Inferior parietal cortex (tissue), 1 donor: ENCODE results near the gene EEFSEC.

Source experiments
- DNase-seq: peaks from one replicate; pipeline ENCODE4 v3.0.0-alpha.2; 2016; ENCODE audit errors: extremely low spot score

The EEFSEC gene

DNA sequence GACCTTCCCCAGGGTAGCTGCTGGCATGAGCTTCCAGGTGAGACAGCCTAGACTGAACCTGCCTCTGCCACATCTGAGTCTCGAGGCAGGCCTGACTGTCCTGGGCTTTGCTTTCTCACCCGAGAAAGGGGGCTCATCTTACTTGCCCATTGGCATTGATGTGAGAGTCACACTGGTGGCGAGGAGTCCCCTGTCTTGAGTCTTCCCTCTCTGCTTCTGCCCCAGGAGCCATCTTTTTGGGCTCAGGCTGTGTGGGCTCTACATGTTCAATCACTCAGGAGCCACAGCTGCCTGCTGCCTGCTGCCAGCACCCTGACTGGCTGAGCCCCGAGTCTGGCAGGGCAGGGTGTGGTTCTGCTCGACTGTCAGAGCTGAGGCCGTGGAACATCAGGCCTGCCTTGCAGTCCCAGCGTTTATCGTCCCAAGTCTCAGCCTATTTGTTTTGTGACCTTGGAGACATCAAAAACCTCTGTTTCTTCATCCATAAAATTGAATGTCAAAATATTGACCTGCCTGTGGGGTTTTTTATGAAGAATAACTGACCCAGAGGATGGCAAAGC, 180.9 kb downstream of the EEFSEC start:
- DNase-seq: no peak

DNA sequence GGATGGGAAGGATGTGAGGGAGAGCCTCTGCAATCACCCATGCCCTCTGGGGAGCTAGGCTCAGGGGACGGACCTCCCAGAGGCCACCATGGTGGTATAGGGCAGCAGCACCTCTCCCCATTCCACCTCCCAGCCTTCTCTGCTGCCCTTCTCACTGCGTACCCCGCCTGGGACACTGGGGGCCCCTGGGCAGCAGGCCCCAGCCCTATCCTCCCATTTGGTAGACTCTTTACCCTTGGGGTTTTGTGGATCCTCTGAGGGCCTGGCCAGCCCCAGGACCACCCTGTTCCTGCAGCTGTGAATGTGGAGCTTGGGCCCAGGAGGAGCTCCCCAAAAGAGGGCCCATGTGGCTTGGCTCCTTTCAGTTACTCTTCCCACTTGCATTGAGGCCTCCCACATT, 181.5 kb downstream of the EEFSEC start:
- no peak for DNase-seq

DNA sequence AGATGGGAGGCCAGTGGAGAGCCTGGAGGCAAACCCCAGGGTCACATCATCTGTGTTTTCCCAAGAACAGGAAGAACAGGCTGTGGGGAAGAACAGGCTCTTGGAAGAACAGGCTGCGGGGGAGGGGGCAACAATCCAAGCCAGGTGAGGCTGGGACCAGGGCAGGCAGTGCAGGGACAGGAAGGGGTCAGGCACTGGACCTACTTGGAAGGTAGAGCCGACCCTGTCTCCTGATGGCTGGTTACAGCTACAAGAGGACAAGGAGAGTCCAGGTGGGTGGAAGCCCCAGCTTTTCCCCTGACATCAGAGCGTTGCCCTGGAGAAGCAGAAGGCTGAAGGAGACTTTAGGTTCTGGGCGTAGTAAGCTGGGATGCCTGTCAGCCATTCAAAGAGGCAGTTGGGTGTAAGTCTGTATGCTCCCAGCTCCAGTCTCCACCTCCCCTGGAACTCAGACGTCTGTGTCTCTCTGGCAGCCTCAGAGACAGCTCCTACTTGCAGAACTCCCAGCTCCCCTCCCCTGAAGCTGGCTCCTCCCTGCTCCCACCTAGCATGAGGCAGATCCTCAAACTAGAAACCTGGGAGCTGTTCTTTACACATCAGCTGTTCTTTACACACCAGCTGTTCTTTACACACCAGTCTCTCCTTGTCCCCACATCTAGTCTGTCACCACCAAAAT, 182.5 kb downstream of the EEFSEC start:
- no peak for DNase-seq

DNA sequence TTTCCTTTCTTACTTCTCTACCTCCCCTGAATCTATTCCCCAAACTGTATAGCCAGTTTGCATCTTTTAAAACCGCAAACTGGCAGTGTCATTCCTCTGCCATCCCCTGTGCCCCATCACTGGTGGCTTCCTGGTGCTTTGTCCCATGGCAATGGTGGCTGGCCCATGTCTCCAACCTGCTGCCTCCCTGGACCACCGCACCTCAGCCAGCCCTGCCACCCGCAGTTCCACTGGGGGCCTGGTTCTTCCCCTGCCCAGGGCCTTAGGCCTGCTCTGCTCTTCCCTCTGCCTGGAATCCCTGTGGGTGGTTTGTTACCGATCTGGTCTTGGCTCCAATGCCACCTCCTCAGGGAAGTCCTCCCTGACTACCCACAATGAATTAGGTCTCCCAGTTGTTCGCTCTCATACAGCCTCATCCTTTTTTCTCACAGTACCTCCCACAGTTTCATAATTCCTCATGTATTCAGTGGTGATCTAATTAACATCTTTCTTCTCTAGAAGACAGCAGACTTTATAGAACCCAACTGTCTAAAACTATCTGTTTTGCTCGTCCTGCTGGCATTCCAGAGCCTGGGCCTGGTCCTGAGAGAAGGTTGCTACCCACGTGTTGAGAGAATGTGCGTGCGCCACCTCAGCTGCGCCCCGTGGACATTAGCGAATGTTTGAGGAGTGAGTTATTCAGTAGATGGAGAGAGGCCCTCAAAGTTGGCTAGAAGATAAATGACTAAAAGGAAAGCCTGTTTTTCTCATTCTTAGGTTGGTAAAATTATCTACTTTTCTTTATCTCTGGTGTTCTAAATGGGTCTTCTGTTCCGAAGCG, 183.3 kb downstream of the EEFSEC start:
- DNase-seq: no peak

DNA sequence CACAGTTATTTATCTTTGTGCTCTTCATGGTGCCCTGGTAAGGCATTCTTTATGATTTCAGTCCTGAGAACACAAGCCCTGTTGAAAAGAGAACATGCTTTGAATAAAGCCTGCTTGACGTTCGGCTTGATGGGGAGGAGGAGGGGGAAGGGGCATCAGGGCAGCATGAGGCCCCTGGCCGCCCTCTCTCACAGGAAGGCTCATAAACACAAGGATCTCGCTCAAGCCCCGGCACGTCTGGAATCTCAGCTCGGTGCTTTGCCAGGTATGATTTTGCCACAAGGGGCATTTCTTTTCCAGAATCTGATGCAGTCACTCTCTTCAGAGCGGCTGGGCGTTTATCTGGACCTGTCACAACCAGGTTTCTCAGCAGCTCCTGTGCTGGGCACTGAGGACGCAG, 184.0 kb downstream of the EEFSEC start:
- DNase-seq: no peak

DNA sequence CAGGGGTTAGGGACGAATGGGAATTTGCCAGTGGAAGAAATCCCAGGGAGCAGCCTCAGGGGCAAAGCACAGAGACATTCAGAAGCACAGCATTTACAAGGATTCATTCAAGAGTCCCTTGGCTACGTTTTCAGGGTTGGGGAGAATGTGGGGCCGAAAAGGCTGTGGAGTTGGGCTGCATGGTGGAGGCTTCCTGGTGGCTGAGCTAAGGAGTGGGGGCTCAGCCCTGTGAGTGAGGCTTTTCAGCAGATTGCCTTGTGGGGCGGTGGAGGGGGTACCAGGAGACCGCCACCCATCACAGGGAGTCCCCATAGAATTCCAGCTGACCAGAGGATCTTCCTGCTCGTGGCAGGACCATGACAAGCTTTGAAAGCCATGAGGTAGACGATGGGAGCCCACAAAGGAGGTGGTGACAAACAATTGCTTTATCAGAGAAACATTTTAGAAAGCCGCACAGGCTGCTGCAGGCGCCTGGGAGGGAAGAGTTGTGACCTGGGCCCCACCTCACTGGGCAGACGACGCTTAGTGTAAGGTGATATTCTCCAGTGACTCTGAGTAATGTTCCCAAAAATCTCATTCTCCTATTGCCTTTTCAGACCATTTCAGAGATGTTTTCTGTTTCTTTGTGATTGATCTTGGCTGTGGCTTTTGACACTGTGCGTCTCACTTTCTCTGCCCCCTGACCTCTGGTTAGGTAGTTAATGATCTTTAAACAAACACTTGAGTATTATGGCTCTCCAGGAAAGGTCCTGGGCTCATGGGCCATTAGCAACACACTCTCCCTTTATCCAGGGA, 185.5 kb downstream of the EEFSEC start:
- no peak for DNase-seq

DNA sequence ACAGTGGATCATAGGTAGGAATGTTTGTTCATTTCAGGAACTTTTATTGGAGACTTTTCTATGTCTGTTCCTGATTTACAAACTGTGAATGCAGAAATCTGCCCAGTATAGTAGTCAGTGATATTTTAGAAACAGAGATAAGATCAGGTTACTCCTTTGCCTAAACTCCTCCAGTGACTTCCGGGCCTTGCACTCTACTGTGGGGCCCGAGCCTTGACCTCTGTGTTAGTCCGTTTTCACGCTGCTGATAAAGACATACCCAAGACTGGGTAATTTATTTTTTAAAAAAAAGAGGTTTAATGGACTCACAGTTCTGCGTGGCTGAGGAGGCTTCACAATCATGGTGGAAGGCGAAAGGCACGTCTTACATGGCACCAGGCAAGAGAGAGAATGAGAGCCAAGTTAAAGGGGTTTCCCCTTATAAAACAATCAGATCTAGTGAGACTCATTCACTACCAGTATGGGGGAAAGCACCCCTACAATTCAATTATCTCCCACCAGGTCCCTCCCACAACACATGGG, 186.3 kb downstream of the EEFSEC start:
- no peak for DNase-seq

DNA sequence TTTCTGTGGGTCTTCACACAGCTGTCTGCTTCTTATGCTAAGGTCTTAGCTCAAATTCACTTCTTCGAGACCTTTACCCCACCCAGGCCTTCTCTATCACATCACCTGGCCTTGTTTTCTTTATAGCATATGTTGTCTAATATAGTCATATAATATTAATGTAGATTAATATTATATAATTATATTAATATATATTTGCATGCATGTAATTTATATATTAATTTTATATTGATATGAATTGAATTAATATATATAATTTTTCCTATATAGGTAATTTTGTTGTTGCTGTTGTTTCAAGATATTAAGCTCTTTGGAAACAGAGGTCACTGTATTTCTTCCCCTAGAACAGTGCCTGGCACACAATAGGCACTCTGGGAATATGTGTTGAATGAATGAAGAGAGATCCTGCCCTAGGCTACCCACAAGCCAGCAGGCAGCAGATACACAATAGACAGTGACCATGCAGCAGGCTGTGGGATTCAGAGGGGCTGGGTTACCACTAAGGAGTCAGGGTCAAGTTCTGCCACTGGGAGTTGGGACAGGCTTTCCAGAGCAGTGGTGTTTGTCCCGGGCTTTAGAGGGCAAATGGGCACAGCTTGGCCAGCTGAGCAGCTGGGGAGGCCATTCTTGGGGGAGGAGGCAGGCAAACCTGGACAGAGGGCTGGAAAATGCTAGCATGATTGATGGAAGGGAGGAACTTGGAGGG, 187.1 kb downstream of the EEFSEC start:
- no peak for DNase-seq

DNA sequence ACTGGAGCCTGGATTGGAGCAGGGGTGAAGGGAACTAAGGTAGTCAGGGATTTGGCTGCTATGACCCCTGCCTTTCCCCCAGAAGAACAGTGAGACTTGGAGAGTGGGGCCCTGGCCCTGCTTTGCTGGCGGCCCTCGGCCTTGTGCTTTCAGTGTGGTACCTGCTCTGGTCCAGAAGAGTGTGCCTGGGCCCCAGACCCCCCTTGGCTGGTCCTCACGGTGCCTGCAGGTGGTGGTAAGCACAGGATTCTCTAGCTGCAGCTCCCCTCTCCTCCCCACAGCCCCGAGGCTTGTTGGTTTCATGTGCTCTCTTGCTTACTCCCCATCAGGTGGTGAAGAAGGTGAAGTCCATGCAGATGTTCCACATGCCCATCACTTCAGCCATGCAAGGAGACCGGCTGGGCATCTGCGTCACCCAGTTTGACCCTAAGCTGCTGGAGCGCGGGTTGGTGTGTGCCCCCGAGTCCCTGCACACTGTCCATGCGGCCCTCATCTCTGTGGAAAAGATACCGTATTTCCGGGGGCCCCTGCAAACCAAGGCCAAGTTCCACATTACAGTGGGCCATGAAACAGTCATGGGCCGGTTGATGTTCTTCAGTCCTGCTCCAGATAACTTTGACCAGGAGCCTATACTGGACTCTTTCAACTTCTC, 187.7 kb downstream of the EEFSEC start:
- no peak for DNase-seq

DNA sequence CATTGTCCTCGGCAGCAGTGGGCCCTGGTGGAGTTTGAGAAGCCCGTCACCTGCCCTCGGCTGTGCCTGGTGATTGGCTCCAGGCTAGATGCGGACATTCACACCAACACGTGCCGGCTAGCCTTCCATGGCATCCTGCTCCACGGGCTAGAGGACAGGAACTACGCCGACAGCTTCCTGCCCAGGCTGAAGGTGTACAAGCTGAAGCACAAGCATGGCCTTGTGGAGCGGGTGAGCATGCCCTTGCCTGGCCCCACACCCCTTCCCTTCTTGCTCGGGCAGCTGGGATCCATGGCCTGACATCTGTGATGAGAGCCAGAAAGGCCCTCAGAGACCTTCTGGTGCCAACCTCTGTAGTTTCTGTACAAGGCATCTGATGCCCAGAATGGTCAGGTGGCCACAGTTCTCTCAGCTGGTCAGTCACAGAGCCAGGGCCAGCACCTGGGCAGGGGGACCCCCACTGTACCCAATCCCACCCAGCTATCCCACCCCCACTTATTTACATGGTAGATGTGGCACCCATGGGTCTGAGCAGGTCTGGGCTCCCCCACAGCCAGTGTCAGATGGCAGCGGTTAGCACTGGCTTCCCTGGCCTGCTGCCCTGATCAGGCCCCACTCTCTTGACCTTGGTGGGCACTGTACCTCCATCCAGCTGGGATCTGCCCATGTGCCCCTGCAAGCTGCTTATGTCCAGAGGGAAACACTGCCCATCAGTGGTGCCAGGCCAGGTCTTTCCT, 188.5 kb downstream of the EEFSEC start:
- no peak for DNase-seq

DNA sequence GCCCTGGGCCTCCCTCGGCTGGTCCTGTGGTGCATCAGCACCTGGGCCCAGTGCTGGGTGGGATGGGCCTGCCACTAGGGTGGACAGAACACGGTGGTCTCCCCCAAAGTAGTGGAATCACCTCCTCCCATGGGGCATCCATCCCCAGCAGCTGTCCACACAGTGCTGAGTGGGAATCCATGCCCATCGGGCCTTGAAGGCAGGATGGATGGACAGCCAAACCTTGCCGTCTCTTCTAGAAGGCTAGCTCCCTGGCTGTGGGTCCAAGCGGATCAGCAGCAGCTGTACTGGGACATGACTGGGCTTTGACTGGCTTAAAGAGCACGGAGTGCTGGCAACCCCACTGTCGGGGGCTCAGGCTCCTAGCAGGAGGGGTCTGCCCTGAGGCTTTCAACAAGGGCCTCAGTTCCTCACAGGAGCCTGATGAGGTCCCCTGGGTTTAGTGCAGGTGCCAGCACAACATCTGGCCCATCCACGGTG, 189.5 kb downstream of the EEFSEC start:
- no peak for DNase-seq

DNA sequence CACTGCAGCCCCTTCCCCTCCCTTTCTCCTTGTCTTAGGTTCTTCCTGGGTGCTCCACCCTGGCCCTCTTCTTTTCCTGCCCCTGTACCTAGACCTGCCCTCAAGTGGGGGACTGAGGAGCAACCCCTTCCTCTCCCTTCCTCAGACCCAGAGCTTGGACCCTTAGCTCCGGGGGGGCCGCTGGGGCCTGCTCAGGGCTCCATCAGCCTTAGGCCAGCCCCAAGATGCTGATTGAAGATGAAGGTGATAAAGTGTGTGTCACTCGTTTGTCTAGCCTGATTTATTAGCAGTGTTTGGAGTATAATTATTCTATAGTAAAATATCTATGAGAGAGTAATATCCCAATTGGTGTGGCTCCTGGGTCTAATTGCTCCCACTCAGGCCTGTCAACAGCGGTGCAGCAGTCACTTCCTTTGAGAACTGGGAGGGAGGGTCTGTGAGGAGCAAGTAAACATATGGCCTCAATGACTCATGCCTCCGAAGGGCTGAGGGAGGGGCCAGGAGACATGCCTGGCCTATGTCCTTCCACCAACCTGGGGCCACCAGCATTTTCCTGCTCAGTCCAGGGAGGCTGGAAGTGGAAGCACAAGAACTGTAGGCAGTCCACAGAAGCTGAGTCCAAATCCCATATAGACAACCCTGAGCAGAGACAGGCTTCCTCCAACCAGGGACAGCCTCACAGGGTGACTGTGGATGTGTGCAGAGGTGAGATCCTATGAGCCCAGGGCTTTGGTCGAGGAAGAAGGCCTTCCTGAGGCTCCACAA, 190.2 kb downstream of the EEFSEC start:
- no peak for DNase-seq

DNA sequence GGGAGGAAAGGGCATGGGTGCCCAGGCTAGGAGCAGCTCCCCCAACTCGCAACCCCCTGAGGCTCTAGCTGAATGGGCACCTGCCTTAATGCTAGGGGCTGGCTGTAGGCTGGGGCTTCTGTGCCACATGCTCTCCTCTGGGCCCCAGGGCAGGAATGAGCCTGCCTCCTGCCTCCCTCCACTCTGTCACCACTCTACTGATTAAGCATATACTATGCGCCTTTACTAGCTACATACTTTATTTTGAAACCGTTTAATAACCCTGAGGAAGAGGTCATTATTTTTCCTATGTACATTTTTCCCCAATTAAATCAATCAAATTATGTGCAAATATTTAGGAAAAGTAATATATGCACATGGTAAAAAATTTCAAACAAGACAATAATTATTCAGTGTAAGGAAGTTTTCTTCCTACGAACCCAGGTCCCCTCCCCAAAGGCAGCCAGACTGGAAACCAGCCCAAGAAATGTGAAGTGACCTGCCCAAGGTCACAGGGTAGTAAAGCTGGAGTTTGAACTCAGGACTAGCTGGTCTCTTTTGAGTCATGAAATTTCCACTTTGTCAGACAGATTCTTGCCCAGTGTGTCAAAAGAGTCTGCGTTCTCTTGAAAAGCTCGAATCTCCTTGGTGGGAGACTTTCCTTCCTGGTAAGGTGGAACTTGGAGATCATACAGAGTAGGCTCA, 190.9 kb downstream of the EEFSEC start:
- no peak for DNase-seq

DNA sequence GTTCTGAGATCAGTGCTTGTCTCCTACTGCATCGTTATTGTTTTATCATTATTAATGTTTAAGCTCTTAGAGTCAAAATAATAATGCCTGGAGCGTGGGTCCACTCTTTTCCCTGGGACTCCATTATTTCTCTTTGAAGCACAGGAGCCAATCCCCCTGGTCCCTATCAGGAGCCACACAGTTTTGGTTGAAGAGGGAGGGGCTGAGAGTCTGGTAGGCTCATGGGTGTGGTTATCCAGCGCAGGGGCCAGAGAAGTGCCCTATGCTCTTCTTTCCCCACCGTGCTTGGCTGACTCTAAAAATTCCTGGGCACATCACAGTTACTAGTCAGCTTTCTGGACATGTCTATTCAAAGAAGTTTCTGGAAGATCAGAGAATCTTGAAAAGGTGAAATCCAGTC, 191.9 kb downstream of the EEFSEC start:
- no peak for DNase-seq

DNA sequence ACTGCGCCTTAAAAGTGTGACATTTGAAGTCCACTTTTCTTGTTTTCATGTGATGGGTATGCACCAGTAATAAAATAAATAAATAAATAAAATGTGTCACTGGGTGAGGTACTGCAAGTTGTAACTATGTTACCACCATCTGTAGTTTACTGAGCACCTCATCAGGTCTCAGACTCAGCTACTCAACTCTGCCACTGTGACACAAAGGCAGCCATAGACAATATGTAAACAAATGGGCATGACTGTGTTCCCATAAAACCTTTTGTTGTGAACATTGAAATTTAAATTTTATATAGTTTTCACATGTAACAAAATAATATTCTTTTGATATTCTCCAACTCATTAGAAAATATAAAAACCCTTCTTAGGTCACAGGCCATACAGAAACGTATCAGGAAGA, 193.3 kb downstream of the EEFSEC start:
- no peak for DNase-seq

DNA sequence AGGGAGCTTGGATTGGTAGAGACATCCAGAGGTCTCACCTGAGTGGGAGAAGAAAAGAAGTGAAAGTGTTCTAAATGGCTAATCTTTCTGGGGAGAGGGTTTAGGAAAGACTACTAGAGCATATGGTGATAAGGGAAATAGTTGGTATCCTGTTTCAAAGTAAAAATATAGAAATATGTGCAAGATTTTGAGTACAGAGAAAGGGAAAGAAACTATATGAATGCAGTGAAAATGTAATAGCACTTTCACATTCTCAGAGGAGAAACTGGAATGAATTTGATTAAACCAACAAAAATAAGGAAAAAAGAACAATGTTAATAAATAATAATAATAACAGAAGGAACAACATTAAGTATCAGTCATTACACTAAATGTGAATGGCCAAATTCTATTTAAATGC, 194.0 kb downstream of the EEFSEC start:
- no peak for DNase-seq

DNA sequence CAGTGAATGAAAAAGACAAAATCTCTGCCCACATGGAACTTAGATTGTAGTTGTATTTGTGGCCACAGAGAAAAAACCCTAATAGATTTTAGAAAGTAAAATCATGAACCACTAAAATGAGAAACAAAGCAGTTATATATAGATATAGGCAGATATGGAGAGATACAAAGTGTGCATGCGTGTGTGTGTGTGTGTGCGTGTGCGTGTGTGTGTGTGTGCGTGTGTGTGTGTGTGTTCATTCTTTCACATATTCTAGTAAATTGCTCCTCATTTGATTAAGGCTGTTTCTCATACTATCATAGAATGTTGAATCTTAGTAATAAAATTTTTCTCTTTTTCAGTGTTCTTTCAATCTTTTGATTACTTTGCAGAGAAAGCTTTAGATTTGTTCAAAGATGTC, 194.8 kb downstream of the EEFSEC start:
- DNase-seq: no peak

DNA sequence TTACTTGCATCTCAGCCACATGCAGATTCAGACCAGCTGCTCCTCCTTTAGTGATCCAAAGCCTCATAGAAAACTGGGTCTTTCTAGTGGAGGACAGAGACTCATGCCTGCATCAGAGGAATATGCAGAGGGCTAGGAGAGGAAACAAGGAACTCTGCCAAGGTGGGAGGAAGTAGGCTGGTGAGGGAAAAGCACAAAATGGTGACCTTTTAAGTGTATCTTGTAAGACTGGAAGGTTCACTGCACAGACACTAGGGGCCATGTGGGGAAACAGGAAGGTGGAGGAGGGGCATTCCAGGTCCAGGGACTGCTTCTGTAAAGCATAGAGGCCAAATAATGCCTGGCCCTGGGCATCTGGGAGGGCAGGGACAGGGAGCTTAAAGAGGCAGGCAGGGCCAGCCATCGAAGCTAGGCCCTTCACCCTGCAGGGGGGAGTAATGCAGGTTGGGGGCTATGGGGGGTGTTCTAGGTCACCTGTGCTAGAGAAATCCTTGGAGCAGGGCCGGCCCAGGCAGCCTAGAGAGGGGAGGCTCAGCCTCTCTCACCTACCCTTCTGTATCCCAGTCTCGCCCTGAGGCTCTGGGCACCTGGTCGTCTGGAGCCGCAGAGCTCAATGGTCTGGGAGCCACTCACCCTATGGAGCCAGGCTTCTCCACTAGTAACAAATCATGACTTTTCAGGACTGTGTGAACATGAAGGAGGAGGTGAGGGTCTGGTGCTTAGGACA, 195.7 kb downstream of the EEFSEC start:
- DNase-seq: no peak
